MM.1S (cell line): Measurements from ENCODE around the gene ANKRD60.

ENCODE experiments used
- DNase-seq: peaks from one replicate; pipeline ENCODE4 v3.0.0-alpha.2; 2015
- H2AFZ ChIP-seq: fragments of 300-600 bp; sonication (generic); 2 replicates; pipeline ENCODE4 v1.6.0; 2016; ENCODE audit warnings: antibody characterized with exemption, low read length
- H3F3A ChIP-seq: fragments of 300-600 bp; sonication (generic); 2 replicates; pipeline ENCODE4 v1.6.1; 2016; ENCODE audit warnings: mild to moderate bottlenecking, antibody characterized with exemption, low read length, moderate library complexity, mixed read lengths; ENCODE audit not compliant: insufficient read depth
- H3K27ac ChIP-seq: fragments of 300-600 bp; sonication (generic); 2 replicates; pipeline ENCODE4 v1.5.1; 2016; ENCODE audit warnings: mild to moderate bottlenecking, low read length
- H3K27me3 ChIP-seq: fragments of 300-600 bp; sonication (generic); replicated peaks from 2 replicates; pipeline ENCODE4 v1.6.0; 2016; ENCODE audit warnings: low read length; ENCODE audit not compliant: insufficient read depth
- H3K36me3 ChIP-seq: fragments of 300-600 bp; sonication (generic); replicated peaks from 2 replicates; pipeline ENCODE4 v1.6.1; 2016; ENCODE audit warnings: mild to moderate bottlenecking, low read length, mixed read lengths; ENCODE audit not compliant: insufficient read depth
- H3K4me1 ChIP-seq: fragments of 300-600 bp; sonication (generic); 2 replicates; pipeline ENCODE4 v1.6.1; 2016; ENCODE audit warnings: low read length, mixed read lengths
- H3K4me2 ChIP-seq: fragments of 300-600 bp; sonication (generic); 2 replicates; pipeline ENCODE4 v1.6.0; 2016; ENCODE audit warnings: low read depth, low read length
- H3K4me3 ChIP-seq: fragments of 300-600 bp; sonication (generic); 2 replicates; pipeline ENCODE4 v1.5.1; 2016; ENCODE audit warnings: low read length, mixed read lengths
- H3K79me2 ChIP-seq: fragments of 300-600 bp; sonication (generic); 2 replicates; pipeline ENCODE4 v1.6.1; 2016; ENCODE audit warnings: mixed run types, low read length, mixed read lengths
- H3K9ac ChIP-seq: fragments of 300-600 bp; sonication (generic); 2 replicates; pipeline ENCODE4 v1.6.1; 2016; ENCODE audit warnings: low read length, mixed read lengths
- H3K9me2 ChIP-seq: fragments of 300-600 bp; sonication (generic); replicated peaks from 2 replicates; pipeline ENCODE4 v1.6.1; 2016; ENCODE audit warnings: mild to moderate bottlenecking, low read length, mixed read lengths; ENCODE audit not compliant: insufficient read depth
- H3K9me3 ChIP-seq: fragments of 300-600 bp; sonication (generic); replicated peaks from 2 replicates; pipeline ENCODE4 v1.6.1; 2016; ENCODE audit warnings: mild to moderate bottlenecking, low read length, mixed read lengths; ENCODE audit not compliant: insufficient read depth
- H4K20me1 ChIP-seq: fragments of 300-600 bp; sonication (generic); 2 replicates; pipeline ENCODE4 v1.6.1; 2016; ENCODE audit warnings: mild to moderate bottlenecking, low read length, moderate library complexity, mixed read lengths; ENCODE audit not compliant: insufficient read depth
- CTCF ChIP-seq: fragments of 300-600 bp; sonication (generic); IDR thresholded peaks from 2 replicates; pipeline ENCODE4 v1.5.1; 2016; ENCODE audit warnings: antibody characterized with exemption, low read length, mixed read lengths
- EZH2 ChIP-seq: fragments of 300-600 bp; sonication (generic); optimal IDR thresholded peaks from 2 replicates; pipeline ENCODE3; 2017; ENCODE audit warnings: low read depth, mild to moderate bottlenecking, antibody characterized with exemption, low read length, mixed read lengths
- EZH2phosphoT487 ChIP-seq: fragments of 300-600 bp; sonication (generic); IDR thresholded peaks from 2 replicates; pipeline ENCODE4 v1.6.1; 2018; ENCODE audit warnings: antibody characterized with exemption, low read length

ANKRD60 gene

GRCh38 chr20:58201616-58202015, 26.8 kb downstream of the ANKRD60 start:
- Histone ChIP-seq H3K4me1 (no peaks in the 10 kb centered on the region), H3K27ac (no peak overlapping the region), H3K9me2 (no peaks in the 10 kb centered on the region), H3K27me3 (peaks cover 86% of the 10 kb centered on the region), H3K79me2 (no peaks in the 10 kb centered on the region), H3K4me2 (no peak overlapping the region), H3K9me3 (no peaks in the 10 kb centered on the region), H2AFZ (no peak overlapping the region), H3F3A (no peaks in the 10 kb centered on the region), H3K9ac (no peak overlapping the region), H3K36me3 (no peaks in the 10 kb centered on the region), H4K20me1 (no peaks in the 10 kb centered on the region), H3K4me3 (no peak overlapping the region)
- DNase-seq, result no peak
- TF ChIP-seq CTCF (no peak), EZH2phosphoT487 (no peak)

- Histone ChIP-seq H4K20me1 (no peaks in the 10 kb centered on the region), H3K27ac (no peak overlapping the region), H3K9me2 (no peaks in the 10 kb centered on the region), H3K9me3 (no peaks in the 10 kb centered on the region), H3K9ac (no peak overlapping the region), H3F3A (no peaks in the 10 kb centered on the region), H3K36me3 (no peaks in the 10 kb centered on the region), H2AFZ (no peak overlapping the region), H3K4me1 (no peaks in the 10 kb centered on the region), H3K27me3 (peaks cover 81% of the 10 kb centered on the region), H3K4me2 (no peak overlapping the region), H3K79me2 (no peaks in the 10 kb centered on the region), H3K4me3 (no peak overlapping the region)
- no peak for TF ChIP-seq EZH2phosphoT487
- TF ChIP-seq CTCF, result no peak
- TF ChIP-seq EZH2, result no peak
- DNase-seq, result no peak
Observed at GRCh38 chr20:58199469-58199868, 29.0 kb downstream of the ANKRD60 start.

GRCh38 chr20:58198901-58199355, 29.5 kb downstream of the ANKRD60 start:
- Histone ChIP-seq H3K9me2 (no peaks in the 10 kb centered on the region), H3K9me3 (no peaks in the 10 kb centered on the region), H3K4me2 (no peak overlapping the region), H3F3A (no peaks in the 10 kb centered on the region), H3K4me1 (no peaks in the 10 kb centered on the region), H3K4me3 (no peak overlapping the region), H3K27ac (no peak overlapping the region), H3K79me2 (no peaks in the 10 kb centered on the region), H2AFZ (no peak overlapping the region), H4K20me1 (no peaks in the 10 kb centered on the region), H3K27me3 (peaks cover 81% of the 10 kb centered on the region), H3K9ac (no peak overlapping the region), H3K36me3 (no peaks in the 10 kb centered on the region)
- TF ChIP-seq CTCF (no peak), EZH2 (no peak), EZH2phosphoT487 (no peak)
- DNase-seq, result no peak
